Erythroblast (primary cell): ENCODE data around the gene PRKG1.

ENCODE experiments used
- GATA1 ChIP-seq: IDR thresholded peaks from 2 replicates; pipeline ENCODE4 v1.6.1; 2011; ENCODE audit warnings: low read depth, mild to moderate bottlenecking, control low read depth, low read length, moderate library complexity
- POLR2A ChIP-seq: IDR thresholded peaks from 2 replicates; pipeline ENCODE4 v1.6.1; 2011; ENCODE audit warnings: mild to moderate bottlenecking, low read length

- TF ChIP-seq POLR2A, result no peak
- TF ChIP-seq GATA1, result no peak
These were observed 214.2 kb downstream of the PRKG1 start for GRCh38 chr10:51288511-51288910.
